GM19025 (cell line): ENCODE measurements around the gene PAK4.

Experiments used
- ATAC-seq: cut with Tn5 transposase; IDR thresholded peaks from one replicate; pipeline ENCODE4 v1.9.1; 2021; ENCODE audit warnings: mild to moderate bottlenecking, low read depth, moderate library complexity; ENCODE audit not compliant: unreplicated experiment

PAK4 gene

GRCh38 chr19:39160889-39161672 is 35.5 kb downstream of the PAK4 start:
- ATAC-seq = no peak

GRCh38 chr19:39162441-39163043 is 37.0 kb downstream of the PAK4 start:
- ATAC-seq = no peak

DNA sequence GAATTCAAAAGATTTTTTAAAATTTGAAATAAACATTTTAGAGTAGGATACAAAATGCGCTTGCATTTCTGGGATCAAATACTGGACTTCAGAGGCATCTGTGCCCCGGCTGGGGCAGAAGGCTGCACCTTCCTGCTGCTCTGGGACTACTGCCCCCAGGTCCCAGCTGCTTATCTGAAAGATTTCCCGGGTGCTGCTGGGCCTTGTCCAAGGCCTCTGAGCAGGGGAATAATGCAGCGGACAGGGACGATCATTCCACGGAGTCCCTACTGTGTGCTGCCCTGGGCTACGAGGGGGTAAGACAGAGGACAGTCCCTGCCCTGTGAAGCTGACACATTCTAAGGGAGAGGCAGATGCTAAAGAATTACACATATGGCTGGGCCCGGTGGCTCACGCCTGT is 38.0 kb downstream of the PAK4 start:
- ATAC-seq = no peak

DNA sequence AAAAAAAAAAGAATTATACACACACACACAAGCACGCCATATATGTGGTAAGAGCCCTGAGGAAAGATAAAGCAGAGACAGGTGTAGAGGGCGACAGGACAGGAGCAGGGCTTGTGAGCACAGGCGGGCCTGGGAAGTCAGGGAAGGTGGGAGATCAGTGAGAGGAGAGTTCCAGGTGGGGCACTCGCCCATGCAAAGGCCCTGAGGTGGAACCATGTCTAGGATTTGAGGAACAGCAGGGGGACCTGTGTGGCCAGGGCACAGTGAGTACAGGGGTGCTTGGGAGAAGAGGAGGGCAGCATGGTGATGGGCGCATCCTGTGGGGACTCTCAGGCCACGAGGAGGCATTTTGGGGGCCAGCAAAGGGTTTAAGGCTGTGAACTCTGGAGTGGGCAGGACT is 38.7 kb downstream of the PAK4 start:
- ATAC-seq = no peak

DNA sequence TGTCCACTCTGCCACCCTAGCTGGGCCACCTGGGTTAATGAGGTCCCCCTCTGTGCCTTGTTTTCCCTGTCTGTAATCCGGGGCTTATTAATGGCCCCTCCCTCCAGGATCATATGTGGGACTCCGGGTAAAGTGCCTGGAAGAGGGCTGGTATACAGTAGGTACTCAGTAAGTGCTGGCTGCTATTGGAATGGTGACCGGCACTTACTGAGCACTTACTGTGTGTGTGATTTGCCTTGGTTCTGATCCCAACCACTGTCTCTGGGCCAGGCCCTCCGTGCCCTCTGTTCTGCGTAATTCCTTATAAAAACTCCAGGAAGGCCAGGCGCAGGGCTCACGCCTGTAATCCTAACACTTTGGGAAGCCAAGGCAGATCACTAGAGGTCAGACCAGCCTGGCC is 40.3 kb downstream of the PAK4 start:
- ATAC-seq = no peak

DNA sequence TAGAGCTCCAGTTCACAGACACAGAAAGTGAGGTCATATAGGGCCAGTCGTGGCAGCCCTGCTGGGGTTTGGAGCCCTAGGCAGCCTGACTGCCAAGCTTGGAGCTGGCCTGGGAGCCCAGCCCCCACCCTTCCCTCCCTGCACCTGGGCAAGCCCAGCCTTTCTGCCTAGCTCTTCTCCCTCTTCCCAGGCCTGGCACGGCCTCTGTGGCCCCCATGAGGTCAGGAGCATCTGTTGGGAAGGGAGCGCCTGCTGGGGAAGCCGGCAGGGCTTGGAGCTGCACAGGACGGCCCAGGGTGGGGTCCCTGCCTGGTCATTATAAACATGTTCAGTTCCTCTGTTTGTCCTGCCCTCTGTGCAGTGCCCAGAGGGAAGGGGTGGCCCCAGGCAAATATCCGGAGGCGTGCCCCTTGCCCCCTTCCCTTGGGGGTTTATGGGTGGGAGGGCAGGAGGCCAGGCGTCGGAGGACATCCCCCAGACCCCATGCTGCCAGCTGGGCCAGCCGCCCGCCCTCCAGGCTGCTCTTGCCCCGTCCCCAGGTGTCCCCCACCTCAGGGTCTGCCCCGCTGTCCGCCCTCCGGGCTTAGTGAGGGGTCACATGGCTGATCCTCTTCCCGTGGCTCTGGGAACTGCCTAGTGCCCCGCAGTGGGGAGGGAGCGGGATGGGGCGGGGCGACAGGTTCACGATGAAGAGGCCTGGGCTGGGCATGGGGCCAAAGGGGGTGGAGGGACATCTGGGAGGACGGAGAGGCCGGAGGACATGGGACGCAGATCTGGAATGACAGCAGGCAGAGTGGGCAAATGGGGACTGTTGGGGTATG is 41.2 kb downstream of the PAK4 start:
- ATAC-seq = no peak

DNA sequence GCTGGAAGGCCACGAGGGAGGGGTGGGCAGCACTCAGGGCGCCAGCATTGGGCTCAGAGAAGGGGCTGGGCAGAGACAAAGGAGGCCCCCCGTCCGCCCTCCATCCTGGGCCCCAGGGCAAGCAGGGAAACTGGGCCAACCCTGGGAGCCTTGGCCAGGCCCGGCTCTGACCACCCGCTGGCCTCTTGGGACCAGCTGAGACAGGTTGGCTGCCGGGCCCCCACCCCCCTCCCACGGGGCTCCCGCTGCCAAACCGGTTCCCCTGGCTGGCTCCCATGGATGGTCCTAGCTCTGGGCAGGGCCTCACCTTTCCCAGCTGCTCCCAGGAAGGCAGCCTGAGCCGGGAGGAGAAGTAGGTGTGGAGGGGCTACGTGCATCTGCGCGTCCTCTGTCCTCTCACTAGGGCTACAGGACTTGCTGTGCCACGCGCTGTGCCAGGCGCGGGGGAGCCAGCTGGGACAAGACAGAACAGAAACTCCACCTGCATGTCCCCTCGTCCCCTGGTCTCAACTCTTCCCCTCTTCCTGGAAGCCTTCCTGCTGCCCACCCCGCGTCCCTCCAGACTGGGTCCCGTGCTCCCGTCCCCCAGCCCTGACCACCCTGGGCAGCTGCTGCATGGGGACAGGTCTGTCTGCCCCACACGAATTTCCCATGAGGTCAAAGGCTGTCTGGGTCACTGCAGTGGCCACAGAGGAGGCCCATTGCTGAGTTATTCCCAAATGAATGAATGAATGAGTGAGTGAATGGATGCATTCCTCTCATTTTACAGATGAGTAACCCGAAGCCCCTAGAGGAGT is 42.1 kb downstream of the PAK4 start:
- no peak for ATAC-seq

GRCh38 chr19:39168258-39169142 is 42.9 kb downstream of the PAK4 start:
- ATAC-seq = no peak

DNA sequence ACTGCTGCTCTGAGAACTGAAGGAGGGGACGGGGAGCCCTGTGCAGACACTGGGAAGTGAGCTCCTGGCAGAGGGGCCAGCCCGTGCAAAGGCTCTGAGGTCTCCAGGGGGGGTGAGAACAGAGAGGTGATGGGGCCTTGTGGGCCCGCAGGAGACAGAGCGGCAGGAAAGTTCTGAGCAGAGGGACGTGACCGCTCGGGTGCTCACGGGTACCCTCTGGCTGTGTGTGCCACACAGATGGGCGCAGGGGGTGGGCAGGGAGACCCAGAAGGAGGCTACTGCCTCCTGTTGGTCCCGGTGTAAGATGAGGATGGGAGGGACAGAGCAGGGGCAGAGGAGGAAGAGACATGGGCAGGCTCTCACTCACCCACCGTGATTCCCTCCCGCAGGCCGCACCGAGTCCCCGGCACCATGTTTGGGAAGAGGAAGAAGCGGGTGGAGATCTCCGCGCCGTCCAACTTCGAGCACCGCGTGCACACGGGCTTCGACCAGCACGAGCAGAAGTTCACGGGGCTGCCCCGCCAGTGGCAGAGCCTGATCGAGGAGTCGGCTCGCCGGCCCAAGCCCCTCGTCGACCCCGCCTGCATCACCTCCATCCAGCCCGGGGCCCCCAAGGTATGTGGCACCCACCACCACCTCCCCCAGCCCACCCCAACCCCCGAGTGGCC is 43.7 kb downstream of the PAK4 start:
- no peak for ATAC-seq

GRCh38 chr19:39170386-39171231 is 45.0 kb downstream of the PAK4 start:
- no peak for ATAC-seq

DNA sequence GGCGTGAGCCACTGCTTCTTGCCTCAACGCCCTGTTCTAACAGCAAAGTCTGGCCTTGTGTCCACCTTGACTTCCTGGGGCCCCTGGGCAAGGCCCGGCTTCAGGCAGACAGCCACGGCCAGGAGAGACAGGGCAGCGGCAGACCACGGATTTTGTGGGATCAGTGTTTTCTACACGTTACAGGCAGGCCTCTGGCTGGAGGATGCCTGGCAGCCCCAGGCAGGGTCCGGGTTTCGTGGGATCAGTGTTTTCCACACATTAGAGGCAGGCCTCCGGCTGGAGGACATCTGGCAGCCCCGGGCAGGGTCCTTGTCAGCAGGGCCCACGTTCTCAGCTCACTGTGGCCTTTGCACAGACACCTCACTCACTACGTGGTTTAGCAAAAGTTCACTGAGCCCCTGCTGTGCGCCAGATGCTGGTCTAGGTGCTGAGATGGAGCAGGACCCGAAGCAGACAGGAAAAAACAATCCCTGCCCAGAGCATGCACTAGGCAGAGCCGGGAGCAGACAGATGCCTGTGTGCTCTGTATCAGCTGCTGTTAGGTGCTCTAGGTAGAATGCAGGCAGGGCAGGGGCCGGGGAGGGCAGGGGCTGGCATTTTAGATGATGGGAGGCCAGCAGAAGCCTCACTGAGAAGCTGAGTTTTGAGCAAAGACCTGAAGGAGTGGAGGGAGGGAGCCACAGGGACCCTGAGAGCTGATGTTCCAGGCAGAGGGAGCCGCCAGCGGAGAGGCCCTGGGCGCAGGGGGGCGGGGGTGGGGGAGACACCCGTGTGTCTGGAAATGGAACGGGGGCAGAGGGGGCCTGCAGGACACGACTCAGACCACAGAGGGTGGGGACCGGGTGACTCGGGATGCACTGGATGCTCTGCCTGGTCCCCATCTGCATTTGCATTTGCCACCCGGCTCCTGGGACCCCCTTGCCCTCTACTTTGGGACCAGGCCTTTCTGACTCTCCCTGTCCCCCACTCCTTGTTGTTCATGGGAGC is 46.2 kb downstream of the PAK4 start:
- no peak for ATAC-seq

DNA sequence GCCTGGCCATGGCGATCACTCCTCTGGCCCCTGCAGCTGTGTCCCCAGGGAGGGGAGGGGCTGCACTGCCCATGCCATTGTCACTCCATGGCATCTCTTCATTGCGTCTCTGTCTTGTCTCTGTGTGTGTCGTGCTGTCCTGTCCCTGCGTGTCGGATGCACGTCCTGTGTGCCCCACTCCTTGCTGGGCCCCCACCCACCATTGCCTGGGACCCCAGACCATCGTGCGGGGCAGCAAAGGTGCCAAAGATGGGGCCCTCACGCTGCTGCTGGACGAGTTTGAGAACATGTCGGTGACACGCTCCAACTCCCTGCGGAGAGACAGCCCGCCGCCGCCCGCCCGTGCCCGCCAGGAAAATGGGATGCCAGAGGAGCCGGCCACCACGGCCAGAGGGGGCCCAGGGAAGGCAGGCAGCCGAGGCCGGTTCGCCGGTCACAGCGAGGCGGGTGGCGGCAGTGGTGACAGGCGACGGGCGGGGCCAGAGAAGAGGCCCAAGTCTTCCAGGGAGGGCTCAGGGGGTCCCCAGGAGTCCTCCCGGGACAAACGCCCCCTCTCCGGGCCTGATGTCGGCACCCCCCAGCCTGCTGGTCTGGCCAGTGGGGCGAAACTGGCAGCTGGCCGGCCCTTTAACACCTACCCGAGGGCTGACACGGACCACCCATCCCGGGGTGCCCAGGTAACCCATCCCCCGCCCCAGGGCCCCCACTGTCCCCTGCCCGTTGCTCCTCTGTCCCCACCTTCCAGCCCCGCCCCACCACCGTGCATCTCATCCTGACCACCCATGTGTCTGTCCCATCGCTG is 47.3 kb downstream of the PAK4 start:
- no peak for ATAC-seq

- ATAC-seq = no peak
These were observed 48.0 kb downstream of the PAK4 start for GRCh38 chr19:39173502-39173991.

GRCh38 chr19:39174142-39174541 is 48.6 kb downstream of the PAK4 start:
- ATAC-seq = no peak

DNA sequence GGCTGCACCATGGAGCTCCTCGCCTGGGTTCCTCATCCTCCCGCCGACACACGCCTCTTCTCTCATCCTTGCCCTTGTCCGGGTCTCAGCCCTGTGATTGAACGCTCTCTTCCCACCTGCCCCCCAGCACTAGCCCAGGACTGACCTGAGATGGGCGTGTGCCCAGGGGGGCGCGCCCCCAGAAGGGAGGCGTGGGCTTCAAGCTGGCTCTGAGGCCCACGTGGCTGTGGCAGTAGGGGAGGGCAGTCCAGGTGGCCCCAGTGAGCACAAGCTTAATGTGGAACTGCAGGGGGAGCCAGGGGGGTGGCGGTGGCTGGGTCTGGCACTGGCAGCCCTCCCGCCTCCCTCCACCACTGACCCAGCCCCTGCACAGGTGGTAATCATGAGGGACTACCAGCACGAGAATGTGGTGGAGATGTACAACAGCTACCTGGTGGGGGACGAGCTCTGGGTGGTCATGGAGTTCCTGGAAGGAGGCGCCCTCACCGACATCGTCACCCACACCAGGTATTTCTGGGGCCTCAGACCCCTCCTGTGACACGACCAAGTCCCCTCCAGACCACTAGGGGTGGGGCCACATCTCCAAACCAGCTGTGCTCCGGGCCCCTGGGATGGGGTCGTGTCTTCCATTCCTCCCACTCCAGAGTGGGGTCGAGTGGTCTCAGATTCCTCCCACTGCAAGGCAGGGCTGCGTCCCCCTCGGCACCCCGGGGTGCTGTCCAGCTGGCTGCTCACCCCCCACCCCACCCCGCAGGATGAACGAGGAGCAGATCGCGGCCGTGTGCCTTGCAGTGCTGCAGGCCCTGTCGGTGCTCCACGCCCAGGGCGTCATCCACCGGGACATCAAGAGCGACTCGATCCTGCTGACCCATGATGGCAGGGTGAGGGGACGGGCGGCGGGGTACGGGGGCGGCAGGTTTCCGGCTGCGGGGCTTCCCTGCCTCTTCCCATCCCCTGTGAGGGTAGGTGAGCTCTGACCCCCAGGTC is 49.3 kb downstream of the PAK4 start:
- ATAC-seq = no peak
